GM12878 (cell line): Measurements from ENCODE around the gene TMEM53. TPM values are rescaled to one million over a fixed set of nuclear protein-coding genes. Genes with fewer than 3 reads are reported as not detected.

Source experiments
- ATAC-seq: fragments of 200-7000 bp; cut with Tn5 transposase; 3 replicates; pipeline ENCODE4 v1.9.1; 2020; ENCODE audit warnings: mild to moderate bottlenecking, moderate library complexity
- BruUV-seq: library from RNA; stranded (reverse); fragments of 400-500 nt; replicated peaks from 2 replicates; lab custom pipeline; 2021; lab: Mats Ljungman, UMichigan
- CTCF ChIA-PET: fragments of 300-600 bp; sonication (Branson Sonifier 250); formaldehyde crosslinking; extraction: SDS; loops from one replicate; lab custom pipeline; 2021; ENCODE audit warnings: inconsistent platforms; lab: Yijun Ruan, JAX
- POLR2A ChIA-PET: fragments of 350-600 bp; formaldehyde crosslinking; extraction: SDS; loops from one replicate; lab custom pipeline; 2021; ENCODE audit warnings: inconsistent platforms; lab: Charles Lee
- RAD21 ChIA-PET: fragments of 300-600 bp; sonication (Branson Sonifier 250); formaldehyde crosslinking; loops from one replicate; lab custom pipeline; 2023; ENCODE audit warnings: antibody characterized with exemption; ENCODE audit not compliant: unreplicated experiment; lab: Charles Lee
- SMC1A ChIA-PET: fragments of 300-600 bp; sonication (Branson Sonifier 250); formaldehyde crosslinking; loops from one replicate; lab custom pipeline; 2023; ENCODE audit not compliant: unreplicated experiment, uncharacterized antibody; lab: Charles Lee
- DNase-seq: peaks from one replicate; pipeline ENCODE4 v3.0.0-alpha.2; 2011; ENCODE audit warnings: low read depth, low spot score
- FAIRE-seq: peaks from 3 replicates; lab custom pipeline; 2011; peaks lifted over from hg19 to GRCh38; lab: Jason Lieb, UNC
- H2AFZ ChIP-seq: 2 replicates; pipeline ENCODE4 v1.6.0; 2011; ENCODE audit warnings: low read depth, low read length, control low read depth; ENCODE audit not compliant: control insufficient read depth
- H3K27ac ChIP-seq: 2 replicates; pipeline ENCODE4 v1.5.1; 2011; ENCODE audit warnings: control low read depth; ENCODE audit not compliant: control insufficient read depth, insufficient read depth
- H3K27me3 ChIP-seq, 2 experiments: replicated peaks in 1 of 2; 2 replicates each; pipeline versions ENCODE4 v1.6.0 to v1.6.1; 2011; ENCODE audit warnings: low read length in 1 of 2; ENCODE audit not compliant: control insufficient read depth in 2 of 2, insufficient read depth in 2 of 2
- H3K36me3 ChIP-seq, 2 experiments: 2 replicates each; pipeline ENCODE4 v1.5.1; 2011; ENCODE audit warnings: low read length in 1 of 2; ENCODE audit not compliant: control insufficient read depth in 2 of 2, insufficient read depth in 2 of 2
- H3K4me1 ChIP-seq: 2 replicates; pipeline ENCODE4 v1.6.1; 2011; ENCODE audit warnings: mild to moderate bottlenecking, low read length, moderate library complexity, mixed read lengths; ENCODE audit not compliant: control insufficient read depth, insufficient read depth
- H3K4me2 ChIP-seq: 2 replicates; pipeline ENCODE4 v1.6.0; 2011; ENCODE audit warnings: control low read depth; ENCODE audit not compliant: control insufficient read depth, insufficient read depth
- H3K4me3 ChIP-seq: fragments of 200-600 bp; sonication (generic); 2 replicates; pipeline ENCODE4 v1.5.1; 2016
- H3K79me2 ChIP-seq: 2 replicates; pipeline ENCODE4 v1.6.0; 2011; ENCODE audit warnings: low read length; ENCODE audit not compliant: control insufficient read depth, insufficient read depth
- H3K9ac ChIP-seq: 2 replicates; pipeline ENCODE4 v1.8.0; 2011; ENCODE audit warnings: low read length, control low read depth, mixed read lengths; ENCODE audit not compliant: control insufficient read depth, insufficient read depth
- H3K9me3 ChIP-seq: replicated peaks from 3 replicates; pipeline ENCODE4 v1.5.1; 2011; ENCODE audit warnings: mild to moderate bottlenecking, low read length; ENCODE audit not compliant: control insufficient read depth, insufficient read depth
- H4K20me1 ChIP-seq: 2 replicates; pipeline ENCODE4 v1.6.0; 2011; ENCODE audit not compliant: control insufficient read depth, insufficient read depth
- BRCA1 ChIP-seq: IDR thresholded peaks from 2 replicates; pipeline ENCODE4 v1.6.1; 2011; ENCODE audit warnings: low read depth, low read length, improper control_type of control experiment
- EP300 ChIP-seq, 2 experiments: fragments of 150-350 bp in 1 of 2; IDR thresholded peaks; 2 replicates each; pipeline ENCODE4 v1.6.1; 2011 to 2012; ENCODE audit warnings: low read depth in 2 of 2, low read length in 2 of 2, borderline replicate concordance in 1 of 2, improper control_type of control experiment in 1 of 2, inconsistent platforms in 1 of 2; ENCODE audit not compliant: control insufficient read depth in 1 of 2
- HCFC1 ChIP-seq: fragments of 150-350 bp; IDR thresholded peaks from 2 replicates; pipeline ENCODE4 v1.6.1; 2014; ENCODE audit warnings: low read length
- JUND ChIP-seq: IDR thresholded peaks from 2 replicates; pipeline ENCODE4 v1.6.1; 2012; ENCODE audit warnings: low read depth, mild to moderate bottlenecking, low read length, improper control_type of control experiment, moderate library complexity
- MEF2B ChIP-seq: fragments of 450-650 bp; IDR thresholded peaks from 2 replicates; pipeline ENCODE4 v1.6.1; 2018; ENCODE audit warnings: mild to moderate bottlenecking, moderate library complexity; ENCODE audit not compliant: partially characterized antibody, poor library complexity, severe bottlenecking
- NFIC ChIP-seq: IDR thresholded peaks from 2 replicates; pipeline ENCODE4 v1.6.1; 2012; ENCODE audit warnings: low read depth, mild to moderate bottlenecking, inconsistent platforms, low read length, moderate library complexity
- NFXL1 ChIP-seq: fragments of 450-650 bp; IDR thresholded peaks from 2 replicates; pipeline ENCODE4 v1.6.1; 2017; ENCODE audit warnings: antibody characterized with exemption, mild to moderate bottlenecking, borderline replicate concordance
- NFYA ChIP-seq: IDR thresholded peaks from 2 replicates; pipeline ENCODE4 v1.6.1; 2011; ENCODE audit warnings: low read depth, mild to moderate bottlenecking, low read length, improper control_type of control experiment, borderline replicate concordance
- POLR2A ChIP-seq: IDR thresholded peaks from 2 replicates; pipeline ENCODE4 v1.6.1; 2011; ENCODE audit warnings: low read depth, mild to moderate bottlenecking, low read length
- SP1 ChIP-seq: IDR thresholded peaks from one replicate; pipeline ENCODE4 v1.6.1; 2011; ENCODE audit warnings: low read depth, low read length
- SRF ChIP-seq, 2 experiments: IDR thresholded peaks; 2 replicates each; pipeline ENCODE4 v1.6.1; 2011; ENCODE audit warnings: low read depth in 2 of 2, low read length in 2 of 2, mild to moderate bottlenecking in 1 of 2, moderate library complexity in 1 of 2
- ZNF24 ChIP-seq: fragments of 450-650 bp; IDR thresholded peaks from 2 replicates; pipeline ENCODE4 v1.6.1; 2017; ENCODE audit warnings: antibody characterized with exemption, mild to moderate bottlenecking
- whole genome bisulfite sequencing: methylation state at CpG from one replicate; pipeline ENCODE4 v1.1.6; 2016; ENCODE audit warnings: low lambda C conversion rate; ENCODE audit not compliant: insufficient replicate concordance, insufficient coverage; ENCODE audit errors: missing lambda C conversion rate; 5-methylcytosine and 5-hydroxymethylcytosine counted together
- in situ Hi-C: fragments of 300-500 bp; cut with MboI; formaldehyde crosslinking; loops from 9 replicates; pipeline ENCODE4 v1.14.3; 2018; ENCODE audit warnings: mixed read lengths
- intact Hi-C: fragments of 100-400 bp; cut with micrococcal nuclease; formaldehyde crosslinking; loops from one replicate; pipeline ENCODE4 v1.14.2; 2022; ENCODE audit not compliant: unreplicated experiment
- polyA plus RNA-seq, 11 experiments: library from polyadenylated mRNA; depleted of rRNA in 4 of 11; unstranded in 6 of 11; stranded (reverse) in 5 of 11; fragments of >200 nt; fragmentation: Nextera tagmentation in 4 of 11; fragmentation: Illumina TruSeq in 1 of 11; extraction: Ambion mirVana in 4 of 11; extraction: Trizol in 1 of 11; gene quantifications; 1 replicate in 1 of 11; 2 replicates in 10 of 11; pipeline versions ENCODE4 v1.2.1 to v1.2.3, GENCODE V29; 2011 to 2016; ENCODE audit warnings: inconsistent platforms in 2 of 11, missing spikeins in 2 of 11, low read depth in 1 of 11
- total RNA-seq, 4 experiments: library from RNA; depleted of rRNA in 3 of 4; stranded (reverse); fragments of >200 nt in 3 of 4; fragmentation: Illumina TruSeq in 1 of 4; extraction: Trizol in 1 of 4; gene quantifications; 2 replicates each; pipeline versions ENCODE4 v1.2.1 to v1.2.3, GENCODE V29; 2013 to 2021
- TF ChIP-seq, protein P1 (sequence below): IDR thresholded peaks from 2 replicates; pipeline ENCODE4 v1.6.1; 2012; ENCODE audit warnings: low read length, inconsistent platforms
- TF ChIP-seq, protein P2 (sequence below): fragments of 450-650 bp; IDR thresholded peaks from 2 replicates; pipeline ENCODE4 v1.6.1; 2017; ENCODE audit warnings: borderline replicate concordance
- TF ChIP-seq, protein P3 (sequence below), 3 experiments: IDR thresholded peaks in 2 of 3; conservative IDR thresholded peaks in 1 of 3; 2 replicates each; pipeline ENCODE4 v1.5.1; 2011; ENCODE audit warnings: low read depth in 3 of 3, low read length in 3 of 3, mild to moderate bottlenecking in 3 of 3, control low read depth in 2 of 3, moderate library complexity in 2 of 3, inconsistent platforms in 1 of 3, mixed read lengths in 1 of 3; ENCODE audit not compliant: control insufficient read depth in 2 of 3, insufficient read depth in 1 of 3; ENCODE audit errors: extremely low read depth in 1 of 3

Gene TMEM53
- total and polyA plus RNA-seq, 10 of the 15 experiments (the other 5 are each of a cell fraction or from before 2014, with no cell fraction given): 3.1 to 23.9 (median 11.1) TPM

DNA sequence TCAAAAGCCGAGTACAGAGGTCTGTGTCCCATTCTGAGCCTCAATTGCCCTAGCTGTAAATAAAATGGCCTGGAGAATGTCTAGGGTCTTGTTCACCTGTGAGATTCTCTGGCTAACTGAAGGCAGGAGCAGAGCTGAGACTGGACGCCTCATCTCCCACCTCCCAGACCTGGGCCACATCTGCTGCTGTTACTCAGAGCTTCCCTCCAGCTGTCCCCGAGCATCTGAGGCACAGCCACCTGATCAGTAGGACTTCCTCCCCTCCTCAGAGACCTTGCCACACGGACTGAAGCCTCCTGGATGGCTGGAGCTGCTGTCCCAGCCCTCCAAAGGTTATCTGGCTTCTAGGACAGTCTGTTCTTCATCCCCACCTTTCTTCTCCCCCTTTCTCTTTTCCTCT lies 62.4 kb downstream of the TMEM53 start (continued):
- TF ChIP-seq, protein P1, sequence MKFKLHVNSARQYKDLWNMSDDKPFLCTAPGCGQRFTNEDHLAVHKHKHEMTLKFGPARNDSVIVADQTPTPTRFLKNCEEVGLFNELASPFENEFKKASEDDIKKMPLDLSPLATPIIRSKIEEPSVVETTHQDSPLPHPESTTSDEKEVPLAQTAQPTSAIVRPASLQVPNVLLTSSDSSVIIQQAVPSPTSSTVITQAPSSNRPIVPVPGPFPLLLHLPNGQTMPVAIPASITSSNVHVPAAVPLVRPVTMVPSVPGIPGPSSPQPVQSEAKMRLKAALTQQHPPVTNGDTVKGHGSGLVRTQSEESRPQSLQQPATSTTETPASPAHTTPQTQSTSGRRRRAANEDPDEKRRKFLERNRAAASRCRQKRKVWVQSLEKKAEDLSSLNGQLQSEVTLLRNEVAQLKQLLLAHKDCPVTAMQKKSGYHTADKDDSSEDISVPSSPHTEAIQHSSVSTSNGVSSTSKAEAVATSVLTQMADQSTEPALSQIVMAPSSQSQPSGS: no peak

DNA sequence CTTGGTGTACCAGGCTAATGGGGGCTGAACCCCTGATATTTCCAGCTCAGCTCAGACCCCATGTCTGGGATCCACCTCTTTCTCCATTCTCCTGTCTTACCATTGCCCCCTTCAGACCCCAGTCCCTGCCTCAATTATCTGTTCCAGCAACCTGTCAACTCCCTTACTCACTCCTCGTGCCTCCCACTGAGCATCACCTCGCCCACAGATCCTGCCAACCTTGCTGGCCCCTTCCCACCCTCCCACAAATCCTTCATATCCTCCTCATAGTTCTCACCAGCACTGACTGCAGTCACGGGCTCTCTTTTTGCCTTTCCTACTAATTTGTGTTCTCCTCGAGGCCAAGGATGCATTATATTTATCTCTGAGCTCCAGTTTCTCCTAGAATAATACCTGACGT lies 62.9 kb downstream of the TMEM53 start:
- intact Hi-C loops: no loop called here
- POLR2A ChIA-PET: no interaction called here
- Histone ChIP-seq H3K4me3 (no peak overlapping the region), H3K27me3 (peaks cover 0 to 1% of the 10 kb centered on the region in 2 experiments; a peak in 2 of 4 replicates), H2AFZ (no peak overlapping the region), H3K9ac (no peak overlapping the region), H4K20me1 (no peaks in the 10 kb centered on the region), H3K27ac (no peak overlapping the region), H3K9me3 (no peaks in the 10 kb centered on the region), H3K36me3 (no peaks in the 10 kb centered on the region; a peak in 1 of 4 replicates), H3K79me2 (no peaks in the 10 kb centered on the region), H3K4me2 (no peak overlapping the region), H3K4me1 (no peaks in the 10 kb centered on the region)
- no peak for ATAC-seq
- CTCF ChIA-PET: interaction anchor here (1.0 to 2.0 kb wide), 3 partner anchors 17 to 65 kb away, joined by 3 to 14 read pairs (median 5); no protein-coding TSS in a partner anchor
- FAIRE-seq: no peak
- SMC1A ChIA-PET: interaction anchor here (5.3 kb wide), 1 partner anchor 41 kb away, joined by 32 read pairs; no protein-coding TSS in a partner anchor
- DNase-seq: no peak
- no TSS peak for BruUV-seq
- RAD21 ChIA-PET: interaction anchor here (1.1 kb wide), 1 partner anchor 42 kb away, joined by 3 read pairs; no protein-coding TSS in a partner anchor
- in situ Hi-C loops: no loop called here
- 8% methylated on average over 5 of the region's 5 CpGs for WGBS
- no peak for TF ChIP-seq EP300 (IDR thresholded peaks at IDR 0.05; ENCODE audit: borderline replicate concordance in 1 of 2, control insufficient read depth in 1 of 2, low read depth in 2 of 2, low read length in 2 of 2)
- TF ChIP-seq NFXL1: no peak
- TF ChIP-seq POLR2A: no peak
- no peak for TF ChIP-seq NFIC
- no peak for TF ChIP-seq HCFC1
- TF ChIP-seq NFYA: no peak
- TF ChIP-seq MEF2B: no peak
- TF ChIP-seq, protein P2, sequence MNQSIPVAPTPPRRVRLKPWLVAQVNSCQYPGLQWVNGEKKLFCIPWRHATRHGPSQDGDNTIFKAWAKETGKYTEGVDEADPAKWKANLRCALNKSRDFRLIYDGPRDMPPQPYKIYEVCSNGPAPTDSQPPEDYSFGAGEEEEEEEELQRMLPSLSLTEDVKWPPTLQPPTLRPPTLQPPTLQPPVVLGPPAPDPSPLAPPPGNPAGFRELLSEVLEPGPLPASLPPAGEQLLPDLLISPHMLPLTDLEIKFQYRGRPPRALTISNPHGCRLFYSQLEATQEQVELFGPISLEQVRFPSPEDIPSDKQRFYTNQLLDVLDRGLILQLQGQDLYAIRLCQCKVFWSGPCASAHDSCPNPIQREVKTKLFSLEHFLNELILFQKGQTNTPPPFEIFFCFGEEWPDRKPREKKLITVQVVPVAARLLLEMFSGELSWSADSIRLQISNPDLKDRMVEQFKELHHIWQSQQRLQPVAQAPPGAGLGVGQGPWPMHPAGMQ: no peak
- TF ChIP-seq, protein P3, sequence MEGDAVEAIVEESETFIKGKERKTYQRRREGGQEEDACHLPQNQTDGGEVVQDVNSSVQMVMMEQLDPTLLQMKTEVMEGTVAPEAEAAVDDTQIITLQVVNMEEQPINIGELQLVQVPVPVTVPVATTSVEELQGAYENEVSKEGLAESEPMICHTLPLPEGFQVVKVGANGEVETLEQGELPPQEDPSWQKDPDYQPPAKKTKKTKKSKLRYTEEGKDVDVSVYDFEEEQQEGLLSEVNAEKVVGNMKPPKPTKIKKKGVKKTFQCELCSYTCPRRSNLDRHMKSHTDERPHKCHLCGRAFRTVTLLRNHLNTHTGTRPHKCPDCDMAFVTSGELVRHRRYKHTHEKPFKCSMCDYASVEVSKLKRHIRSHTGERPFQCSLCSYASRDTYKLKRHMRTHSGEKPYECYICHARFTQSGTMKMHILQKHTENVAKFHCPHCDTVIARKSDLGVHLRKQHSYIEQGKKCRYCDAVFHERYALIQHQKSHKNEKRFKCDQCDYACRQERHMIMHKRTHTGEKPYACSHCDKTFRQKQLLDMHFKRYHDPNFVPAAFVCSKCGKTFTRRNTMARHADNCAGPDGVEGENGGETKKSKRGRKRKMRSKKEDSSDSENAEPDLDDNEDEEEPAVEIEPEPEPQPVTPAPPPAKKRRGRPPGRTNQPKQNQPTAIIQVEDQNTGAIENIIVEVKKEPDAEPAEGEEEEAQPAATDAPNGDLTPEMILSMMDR (IDR thresholded peaks at IDR 0.05 in 2 of 3, conservative IDR thresholded peaks at IDR 0.05 in 1 of 3; ENCODE audit: control insufficient read depth in 2 of 3, extremely low read depth in 1 of 3, insufficient read depth in 1 of 3, low read depth in 3 of 3, low read length in 3 of 3): no peak
- TF ChIP-seq SP1: no peak
- no peak for TF ChIP-seq SRF (IDR thresholded peaks at IDR 0.05; ENCODE audit: low read depth in 2 of 2, low read length in 2 of 2)
- no peak for TF ChIP-seq BRCA1
- no peak for TF ChIP-seq JUND
- no peak for TF ChIP-seq ZNF24
